ENCODE measurements around the gene TIE1. TPM values are rescaled to one million over a fixed set of nuclear protein-coding genes. Genes with fewer than 3 reads are reported as not detected.

TIE1 gene
- total RNA-seq, 4 donors from 2014 or later = 15.9 to 27.9 (median 20.7) TPM

DNA sequence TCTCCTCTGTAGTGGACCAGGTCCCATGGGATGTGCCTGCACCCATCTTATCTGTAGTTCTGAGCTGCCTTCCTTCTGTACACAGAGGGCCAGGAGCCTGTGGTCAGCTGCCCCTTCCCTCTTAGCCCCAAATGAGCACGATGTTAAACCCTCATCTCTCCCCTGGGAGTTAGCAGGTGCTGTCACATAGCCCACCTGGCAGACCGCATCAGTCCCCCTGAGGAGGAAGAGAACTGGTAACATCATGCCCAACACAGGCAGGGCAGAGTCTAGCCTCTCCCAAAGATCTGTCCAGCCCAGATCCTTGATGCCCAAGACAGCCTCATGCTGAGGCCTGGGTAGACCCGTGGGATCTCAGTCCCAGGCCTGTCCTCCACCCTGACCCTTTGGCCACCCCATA is 4.7 kb downstream of the TIE1 start:
- in situ Hi-C loops (cut with MboI; ENCODE audit: low sequenced_read_pairs in 4 of 4) (no loop called here), intact Hi-C loops (cut with DNase I; ENCODE audit: low total_unique reads) (no loop called here)
- no peak for ATAC-seq
- peak overlapping the region in 2 of 4 donors; percentile 14 to 81 for H3K27ac ChIP-seq
- H3K27me3 ChIP-seq = no peaks in the 10 kb centered on the region
- H3K9me3 ChIP-seq = no peaks in the 10 kb centered on the region
- H3K4me1 ChIP-seq = no peaks in the 10 kb centered on the region
- H3K36me3 ChIP-seq = no peaks in the 10 kb centered on the region
- no peak overlapping the region for H3K4me3 ChIP-seq
- DNase-seq = no peak
- TF ChIP-seq CTCF (IDR thresholded peaks at IDR 0.05 in 4 of 5, conservative IDR thresholded peaks at IDR 0.05 in 1 of 5) = no peak
- TF ChIP-seq POLR2A (IDR thresholded peaks at IDR 0.05) = no peak

- H3K4me3 ChIP-seq = no peak overlapping the region
- H3K36me3 ChIP-seq = no peaks in the 10 kb centered on the region
- in situ Hi-C loops (cut with MboI; ENCODE audit: low sequenced_read_pairs in 4 of 4) = no loop called here
- H3K9me3 ChIP-seq = no peaks in the 10 kb centered on the region
- no peaks in the 10 kb centered on the region for H3K27me3 ChIP-seq
- H3K27ac ChIP-seq = peak overlapping the region in 2 of 4 donors; percentile 14 to 81
- no peaks in the 10 kb centered on the region for H3K4me1 ChIP-seq
- no peak for DNase-seq
- TF ChIP-seq CTCF (IDR thresholded peaks at IDR 0.05 in 4 of 5, conservative IDR thresholded peaks at IDR 0.05 in 1 of 5) (no peak), POLR2A (IDR thresholded peaks at IDR 0.05) (no peak)
- no peak for ATAC-seq
- intact Hi-C loops (cut with DNase I; ENCODE audit: low total_unique reads) = no loop called here
Measured at GRCh38 chr1:43305926-43306687, 5.3 kb downstream of the TIE1 start.

DNA sequence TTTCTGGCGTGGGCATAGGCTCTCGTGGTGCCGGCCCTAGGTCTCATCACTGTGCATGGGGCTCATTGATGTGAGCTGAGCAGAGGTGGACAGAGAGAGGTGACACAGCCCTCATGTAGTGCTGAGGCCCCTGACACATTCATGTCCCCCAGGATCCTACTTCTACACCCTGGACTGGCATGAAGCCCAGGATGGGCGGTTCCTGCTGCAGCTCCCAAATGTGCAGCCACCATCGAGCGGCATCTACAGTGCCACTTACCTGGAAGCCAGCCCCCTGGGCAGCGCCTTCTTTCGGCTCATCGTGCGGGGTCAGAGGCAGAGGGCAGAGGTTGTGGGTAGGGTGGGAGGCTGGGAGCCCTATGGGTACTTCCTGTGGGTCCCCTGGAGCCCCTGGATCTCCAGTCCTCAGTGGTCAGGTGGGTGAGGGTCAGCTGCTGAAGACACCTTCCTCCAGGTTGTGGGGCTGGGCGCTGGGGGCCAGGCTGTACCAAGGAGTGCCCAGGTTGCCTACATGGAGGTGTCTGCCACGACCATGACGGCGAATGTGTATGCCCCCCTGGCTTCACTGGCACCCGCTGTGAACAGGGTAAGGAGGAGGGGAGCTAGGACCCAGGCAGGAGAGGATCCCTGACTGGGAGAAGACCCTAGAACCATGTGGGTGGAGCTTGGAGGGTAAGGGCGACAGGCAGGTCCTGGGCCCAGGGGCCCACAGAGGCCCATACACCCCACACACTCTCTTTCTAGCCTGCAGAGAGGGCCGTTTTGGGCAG is 6.1 kb downstream of the TIE1 start:
- intact Hi-C loops (cut with DNase I; ENCODE audit: low total_unique reads) = no loop called here
- ATAC-seq (no peak), DNase-seq (no peak)
- in situ Hi-C loops (cut with MboI; ENCODE audit: low sequenced_read_pairs in 4 of 4) = no loop called here
- TF ChIP-seq CTCF (IDR thresholded peaks at IDR 0.05 in 4 of 5, conservative IDR thresholded peaks at IDR 0.05 in 1 of 5) (no peak), POLR2A (IDR thresholded peaks at IDR 0.05) (no peak)
- no peak overlapping the region for H3K4me3 ChIP-seq
- H3K4me1 ChIP-seq = no peaks in the 10 kb centered on the region
- H3K36me3 ChIP-seq = no peaks in the 10 kb centered on the region
- no peak overlapping the region for H3K27ac ChIP-seq
- H3K9me3 ChIP-seq = no peaks in the 10 kb centered on the region
- no peaks in the 10 kb centered on the region for H3K27me3 ChIP-seq

DNA sequence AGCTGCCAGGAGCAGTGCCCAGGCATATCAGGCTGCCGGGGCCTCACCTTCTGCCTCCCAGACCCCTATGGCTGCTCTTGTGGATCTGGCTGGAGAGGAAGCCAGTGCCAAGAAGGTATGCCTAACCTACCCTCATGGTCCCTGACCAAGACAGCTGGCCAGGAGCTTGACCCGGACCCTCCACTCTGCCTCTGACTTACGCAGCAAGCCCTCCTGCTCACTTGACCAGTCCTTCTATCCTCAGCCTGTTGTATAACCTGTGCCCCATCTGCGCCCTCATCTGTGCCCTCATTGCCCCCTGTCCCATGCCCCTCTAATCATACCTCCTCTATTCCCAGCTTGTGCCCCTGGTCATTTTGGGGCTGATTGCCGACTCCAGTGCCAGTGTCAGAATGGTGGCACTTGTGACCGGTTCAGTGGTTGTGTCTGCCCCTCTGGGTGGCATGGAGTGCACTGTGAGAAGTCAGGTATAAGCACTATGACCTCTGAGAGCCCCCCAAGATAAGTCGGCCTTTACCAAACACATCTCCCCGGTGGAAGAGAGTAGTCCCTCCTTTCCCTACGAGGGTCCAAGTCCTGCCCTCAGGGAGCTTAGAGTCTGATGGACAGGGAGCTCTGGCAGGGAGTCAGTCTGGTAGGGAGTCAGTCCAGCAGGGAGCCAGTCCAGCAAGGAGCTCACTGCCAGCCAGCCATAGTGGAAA is 6.8 kb downstream of the TIE1 start:
- intact Hi-C loops (cut with DNase I; ENCODE audit: low total_unique reads) = no loop called here
- no peaks in the 10 kb centered on the region for H3K4me1 ChIP-seq
- DNase-seq = no peak
- H3K36me3 ChIP-seq = no peaks in the 10 kb centered on the region
- no peaks in the 10 kb centered on the region for H3K9me3 ChIP-seq
- H3K4me3 ChIP-seq = no peak overlapping the region
- ATAC-seq = no peak
- H3K27me3 ChIP-seq = no peaks in the 10 kb centered on the region
- in situ Hi-C loops (cut with MboI; ENCODE audit: low sequenced_read_pairs in 4 of 4) = no loop called here
- TF ChIP-seq CTCF (IDR thresholded peaks at IDR 0.05 in 4 of 5, conservative IDR thresholded peaks at IDR 0.05 in 1 of 5) (no peak), POLR2A (IDR thresholded peaks at IDR 0.05) (no peak)
- no peak overlapping the region for H3K27ac ChIP-seq
